Glomerular visceral epithelial cell (primary cell): ENCODE results near the gene TMED1.
A peak's percentile ranks its signal among the peaks of the same experiment; 100 is the strongest.

ENCODE experiments used
- DNase-seq: peaks from one replicate; pipeline ENCODE4 v3.0.0-alpha.2; 2016; ENCODE audit errors: extremely low spot score

Gene TMED1

GRCh38 chr19:10831987-10832938 lies 3.7 kb downstream of the TMED1 start:
- DNase-seq = no peak

GRCh38 chr19:10830931-10831779 lies 4.9 kb downstream of the TMED1 start:
- DNase-seq = no peak

GRCh38 chr19:10830370-10830769 lies 5.6 kb downstream of the TMED1 start:
- no peak for DNase-seq

- DNase-seq = no peak
Measured at GRCh38 chr19:10829967-10830366, 6.0 kb downstream of the TMED1 start.

- DNase-seq = no peak
Measured at GRCh38 chr19:10828981-10829821, 6.8 kb downstream of the TMED1 start.

GRCh38 chr19:10826846-10827245 lies 9.2 kb downstream of the TMED1 start:
- DNase-seq = no peak

- DNase-seq = no peak
Measured at GRCh38 chr19:10826231-10826630, 9.8 kb downstream of the TMED1 start.

- DNase-seq = no peak
Measured at GRCh38 chr19:10823690-10824089, 12.3 kb downstream of the TMED1 start.

- DNase-seq = no peak
Measured at GRCh38 chr19:10820173-10820572, 15.8 kb downstream of the TMED1 start.

- DNase-seq = no peak
Measured at GRCh38 chr19:10819124-10820060, 16.6 kb downstream of the TMED1 start.

GRCh38 chr19:10818301-10819123 lies 17.5 kb downstream of the TMED1 start:
- no peak for DNase-seq

- no peak for DNase-seq
Measured at GRCh38 chr19:10817291-10818038, 18.5 kb downstream of the TMED1 start.

- no peak for DNase-seq
Measured at GRCh38 chr19:10816691-10817090, 19.3 kb downstream of the TMED1 start.

- no peak for DNase-seq
Measured at GRCh38 chr19:10815969-10816644, 19.9 kb downstream of the TMED1 start.

GRCh38 chr19:10815007-10815536 lies 20.9 kb downstream of the TMED1 start:
- DNase-seq = no peak

GRCh38 chr19:10812902-10813404 lies 23.1 kb downstream of the TMED1 start:
- DNase-seq = peak; percentile 80

GRCh38 chr19:10812196-10812595 lies 23.8 kb downstream of the TMED1 start:
- DNase-seq = no peak
